Right atrium auricular region (tissue), 2 donors: ENCODE results near the gene GLP2R. TPM values are rescaled to one million over a fixed set of nuclear protein-coding genes. Genes with fewer than 3 reads are reported as not detected.

Source experiments
- DNase-seq: peaks from one replicate; pipeline ENCODE4 v3.0.0-alpha.2; 2019; ENCODE audit warnings: low spot score
- H3K27ac ChIP-seq, 2 donors: fragments of 200-600 bp; sonication (generic); 1 replicate in 1 of 2; 2 replicates in 1 of 2; pipeline ENCODE4 v1.5.1; 2016 to 2019
- H3K27me3 ChIP-seq, 2 donors: fragments of 200-600 bp; sonication (generic); one replicate each; pipeline versions ENCODE4 v1.5.1 to v1.6.0; 2017 to 2019
- H3K36me3 ChIP-seq: fragments of 200-600 bp; sonication (generic); one replicate; pipeline ENCODE4 v1.5.1; 2016
- H3K4me1 ChIP-seq, 2 donors: fragments of 200-600 bp; sonication (generic); one replicate each; pipeline versions ENCODE4 v1.5.1 to v1.6.0; 2017 to 2019
- H3K4me3 ChIP-seq, 2 donors: fragments of 200-600 bp; sonication (generic); 1 replicate in 1 of 2; 2 replicates in 1 of 2; pipeline ENCODE4 v1.5.1; 2017 to 2019; ENCODE audit warnings: mild to moderate bottlenecking in 1 of 2, moderate library complexity in 1 of 2
- H3K9me3 ChIP-seq, 2 donors: fragments of 200-600 bp; sonication (generic); one replicate each; pipeline ENCODE4 v1.5.1; 2019
- CTCF ChIP-seq, 2 donors: fragments of 200-600 bp; sonication (generic); IDR thresholded peaks; one replicate each; pipeline ENCODE4 v1.5.1; 2019; ENCODE audit warnings: antibody characterized with exemption in 2 of 2
- total RNA-seq, 2 donors: library from RNA; depleted of rRNA; stranded (reverse); fragments of >200 nt; gene quantifications; one replicate each; pipeline ENCODE4 v1.1.0, GENCODE V29; 2016

The GLP2R gene
- total RNA-seq, 2 donors from 2014 or later: 1.0 to 1.7 TPM

- no peak for TF ChIP-seq CTCF (IDR thresholded peaks at IDR 0.05)
- peaks cover 29% of the 10 kb centered on the region for H3K36me3 ChIP-seq
- no peak overlapping the region for H3K27ac ChIP-seq
- no peak overlapping the region for H3K4me3 ChIP-seq
- no peak for DNase-seq
- H3K4me1 ChIP-seq: no peaks in the 10 kb centered on the region
- no peaks in the 10 kb centered on the region for H3K9me3 ChIP-seq
- H3K27me3 ChIP-seq: no peaks in the 10 kb centered on the region
Measured at GRCh38 chr17:9926150-9926804, 100.6 kb downstream of the GLP2R start.

- H3K36me3 ChIP-seq: peaks cover 22% of the 10 kb centered on the region
Measured at GRCh38 chr17:9928601-9929333, 103.0 kb downstream of the GLP2R start.

GRCh38 chr17:9929871-9930270, 104.1 kb downstream of the GLP2R start:
- H3K4me1 ChIP-seq: no peaks in the 10 kb centered on the region
- H3K27ac ChIP-seq: peak overlapping the region in 1 of 2 donors; percentile 29
- H3K27me3 ChIP-seq: no peaks in the 10 kb centered on the region
- TF ChIP-seq CTCF (IDR thresholded peaks at IDR 0.05): no peak
- DNase-seq: no peak
- H3K4me3 ChIP-seq: no peak overlapping the region
- H3K9me3 ChIP-seq: no peaks in the 10 kb centered on the region
- peaks cover 20% of the 10 kb centered on the region for H3K36me3 ChIP-seq

More at GRCh38 chr17:9928601-9929333, 103.0 kb downstream of the GLP2R start:
- no peak for DNase-seq
- TF ChIP-seq CTCF (IDR thresholded peaks at IDR 0.05): peak in 1 of 2 donors; percentile 57
- Histone ChIP-seq H3K4me3 (no peak overlapping the region), H3K4me1 (no peaks in the 10 kb centered on the region), H3K27ac (peak overlapping the region; percentile 12 to 56), H3K9me3 (no peaks in the 10 kb centered on the region), H3K27me3 (no peaks in the 10 kb centered on the region)

GRCh38 chr17:9931144-9931741, 105.5 kb downstream of the GLP2R start:
- no peak for TF ChIP-seq CTCF (IDR thresholded peaks at IDR 0.05)
- Histone ChIP-seq H3K27ac (peak overlapping the region in 1 of 2 donors; percentile 16), H3K4me1 (no peaks in the 10 kb centered on the region), H3K9me3 (no peaks in the 10 kb centered on the region), H3K4me3 (no peak overlapping the region), H3K36me3 (peaks cover 8% of the 10 kb centered on the region), H3K27me3 (no peaks in the 10 kb centered on the region)
- no peak for DNase-seq

- Histone ChIP-seq H3K36me3 (peaks cover 6% of the 10 kb centered on the region), H3K27ac (peak overlapping the region in 1 of 2 donors; percentile 16), H3K27me3 (no peaks in the 10 kb centered on the region), H3K4me1 (peaks cover 0 to 8% of the 10 kb centered on the region in 2 donors), H3K4me3 (no peak overlapping the region), H3K9me3 (no peaks in the 10 kb centered on the region)
- TF ChIP-seq CTCF (IDR thresholded peaks at IDR 0.05): no peak
- DNase-seq: no peak
Measured at GRCh38 chr17:9932491-9932890, 106.8 kb downstream of the GLP2R start.
